Activated CD8-positive, alpha-beta memory T cell treated with anti-CD3 and anti-CD28 coated beads, Interleukin-2, amount 10 ng/mL, durations not matched to agents 7 days and 5 days (primary cell): ENCODE data around the gene MAP1A. TPM values are rescaled to one million over a fixed set of nuclear protein-coding genes. Genes with fewer than 3 reads are reported as not detected.
"Not testable (repeated sequence)": the region's sequence is repeated elsewhere in the genome, so short reads cannot be mapped to it uniquely, and the experiment has no call there.

Source experiments
- ATAC-seq: fragments of 150-1000 bp; cut with Tn5 transposase; one replicate; pipeline ENCODE4 v1.10.0; 2021; ENCODE audit warnings: moderate library complexity
- CTCF ChIA-PET: fragments of 350-600 bp; sonication (Branson Sonifier 250); formaldehyde crosslinking; loops from one replicate; lab custom pipeline; 2021; ENCODE audit warnings: antibody characterized with exemption; lab: Charles Lee
- DNase-seq: peaks from one replicate; pipeline ENCODE4 v3.0.0-alpha.2; 2020
- H3K27ac Mint-ChIP-seq: one replicate; pipeline ENCODE4 v1.8.0; 2021; ENCODE audit warnings: mild to moderate bottlenecking, mixed read lengths
- H3K27me3 Mint-ChIP-seq: one replicate; pipeline ENCODE4 v1.8.0; 2021; ENCODE audit warnings: mixed read lengths
- H3K36me3 Mint-ChIP-seq: one replicate; pipeline ENCODE4 v1.8.0; 2021; ENCODE audit warnings: mild to moderate bottlenecking, mixed read lengths
- H3K4me1 Mint-ChIP-seq: one replicate; pipeline ENCODE4 v1.8.0; 2021; ENCODE audit warnings: mixed read lengths
- H3K4me3 Mint-ChIP-seq: one replicate; pipeline ENCODE4 v1.8.0; 2021; ENCODE audit warnings: mild to moderate bottlenecking, moderate library complexity, mixed read lengths
- H3K9me3 Mint-ChIP-seq: one replicate; pipeline ENCODE4 v1.8.0; 2022; ENCODE audit warnings: low read depth, mixed read lengths
- total RNA-seq, 2 experiments: library from RNA; stranded (reverse); gene quantifications; one replicate each; pipeline ENCODE4 v1.2.3, GENCODE V29; 2021

The MAP1A gene
- total RNA-seq, 2 experiments from 2014 or later = 3.0 to 7.8 TPM

DNA sequence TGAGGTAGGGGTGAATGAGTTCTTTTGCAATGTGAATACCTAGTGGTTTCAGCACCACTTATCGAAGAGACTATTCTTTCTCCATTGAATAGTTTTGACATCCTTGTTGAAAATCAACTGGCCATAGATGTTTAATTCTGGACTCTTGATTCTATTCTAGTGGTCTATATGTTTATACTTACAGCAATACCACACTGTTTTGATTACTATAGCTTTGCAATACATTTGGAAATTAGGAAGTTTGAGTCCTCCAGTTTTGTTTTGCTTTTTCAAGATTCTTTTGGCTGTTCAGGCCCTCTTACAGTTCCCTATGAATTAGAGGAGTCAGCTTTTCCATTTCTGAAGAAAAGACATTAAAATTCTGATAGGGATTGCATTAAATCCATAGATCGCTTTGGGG lies 30.1 kb downstream of the MAP1A start:
- Mint-ChIP-seq H3K27me3 (no peaks in the 10 kb centered on the region), H3K4me3 (no peak overlapping the region), H3K9me3 (no peaks in the 10 kb centered on the region), H3K4me1 (peaks cover 1% of the 10 kb centered on the region), H3K27ac (no peak overlapping the region), H3K36me3 (peaks cover 14% of the 10 kb centered on the region)
- DNase-seq = no peak
- no peak for ATAC-seq
- CTCF ChIA-PET = no interaction called here

DNA sequence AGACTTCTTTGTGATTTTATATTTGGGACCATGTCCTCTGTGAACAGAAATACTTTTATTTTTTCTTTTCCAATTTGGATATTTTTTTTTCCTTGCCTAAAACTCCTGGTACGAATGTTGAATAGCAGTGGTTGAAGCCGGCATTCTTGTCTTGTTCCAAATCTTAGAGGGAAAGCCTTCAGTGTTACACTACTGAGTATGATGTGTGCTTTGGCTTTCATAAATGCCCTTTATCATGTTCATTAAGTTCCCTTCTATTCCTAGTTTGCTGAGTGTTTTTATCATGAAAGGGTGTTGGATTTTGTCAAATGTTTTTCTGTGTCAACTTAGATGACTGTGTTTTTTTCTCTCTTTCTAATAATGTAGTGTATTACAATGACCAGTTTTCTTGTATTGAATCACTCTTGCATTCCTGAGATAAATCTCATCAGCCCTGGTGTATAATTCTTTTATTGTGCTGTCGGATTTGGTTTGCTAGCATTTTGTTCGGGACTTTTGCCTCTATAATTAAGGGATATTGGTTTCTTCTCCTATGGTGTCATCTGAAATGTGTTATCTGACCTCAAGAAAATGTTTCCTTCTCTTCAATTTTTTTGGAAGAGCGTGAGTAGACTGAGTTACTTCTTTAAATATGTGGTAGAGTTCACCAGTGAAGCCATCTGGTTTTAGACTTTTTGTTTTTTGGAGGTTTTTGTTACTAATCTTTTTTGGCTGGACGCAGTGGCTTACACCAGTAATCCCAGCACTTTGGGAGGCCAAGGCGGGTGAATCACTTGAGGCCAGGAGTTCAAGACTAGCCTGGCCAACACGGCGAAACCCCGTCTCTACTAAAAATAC lies 33.3 kb downstream of the MAP1A start:
- CTCF ChIA-PET = no interaction called here
- peaks cover 14% of the 10 kb centered on the region for H3K36me3 Mint-ChIP-seq
- H3K4me1 Mint-ChIP-seq = no peaks in the 10 kb centered on the region
- ATAC-seq (no peak), DNase-seq (no peak)
- H3K27me3 Mint-ChIP-seq = no peaks in the 10 kb centered on the region
- no peak overlapping the region for H3K27ac Mint-ChIP-seq
- no peaks in the 10 kb centered on the region for H3K9me3 Mint-ChIP-seq
- H3K4me3 Mint-ChIP-seq = no peak overlapping the region

DNA sequence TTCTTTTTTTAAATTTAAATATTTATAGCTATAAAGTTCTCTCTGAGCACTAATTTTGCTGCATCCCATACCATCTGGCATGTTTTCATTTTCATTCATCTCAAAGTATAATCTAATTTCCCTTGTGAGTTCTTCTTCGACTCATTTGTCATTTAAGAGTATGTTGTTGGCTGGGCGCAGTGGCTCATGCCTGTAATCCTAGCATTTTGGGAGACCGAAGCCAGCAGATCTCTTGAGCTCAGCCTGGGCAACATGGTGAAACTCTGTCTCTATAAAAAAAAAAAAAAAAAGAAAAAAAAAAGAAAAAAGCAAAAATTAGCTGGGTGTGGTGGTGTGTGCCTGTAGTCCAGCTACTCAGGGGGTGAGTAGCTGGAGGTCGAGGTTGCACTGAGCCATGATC lies 34.8 kb downstream of the MAP1A start:
- Mint-ChIP-seq H3K4me3 (no peak overlapping the region), H3K27me3 (no peaks in the 10 kb centered on the region), H3K27ac (no peak overlapping the region), H3K9me3 (no peaks in the 10 kb centered on the region), H3K36me3 (peaks cover 10% of the 10 kb centered on the region), H3K4me1 (no peaks in the 10 kb centered on the region)
- ATAC-seq (no peak), DNase-seq (no peak)
- CTCF ChIA-PET = interaction anchor here (0.7 kb wide), 1 partner anchor 73 kb away, joined by 4 read pairs; no protein-coding TSS in a partner anchor

- H3K9me3 Mint-ChIP-seq = no peaks in the 10 kb centered on the region
- H3K36me3 Mint-ChIP-seq = peaks cover 4% of the 10 kb centered on the region
- no peak for ATAC-seq
- H3K27ac Mint-ChIP-seq = no peak overlapping the region
- no peaks in the 10 kb centered on the region for H3K4me1 Mint-ChIP-seq
- CTCF ChIA-PET = interaction anchor here (0.7 kb wide), 1 partner anchor 74 kb away, joined by 4 read pairs; no protein-coding TSS in a partner anchor
- DNase-seq = no peak
- H3K27me3 Mint-ChIP-seq = no peaks in the 10 kb centered on the region
- no peak overlapping the region for H3K4me3 Mint-ChIP-seq
These were observed 35.6 kb downstream of the MAP1A start for GRCh38 chr15:43552986-43553385.

DNA sequence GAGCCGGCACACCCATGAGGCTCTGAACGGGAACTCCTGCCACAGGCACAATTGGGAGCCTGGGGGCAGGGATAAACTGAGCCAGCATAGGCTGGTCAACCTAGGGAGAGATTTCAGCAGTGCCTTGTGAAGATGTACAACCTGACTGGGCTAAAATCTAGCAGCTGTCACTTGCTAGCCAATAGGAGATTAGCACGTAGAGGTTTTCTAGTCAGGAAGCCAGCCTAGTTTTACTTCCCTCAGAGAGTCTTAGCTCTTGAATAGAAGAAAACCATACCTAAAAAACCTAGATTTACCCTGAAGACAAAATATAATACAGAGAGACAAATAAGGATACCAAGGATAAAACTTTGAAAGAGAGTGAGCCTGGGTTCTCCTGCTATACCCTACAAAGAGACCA lies 45.3 kb downstream of the MAP1A start:
- DNase-seq, H3K9me3 Mint-ChIP-seq, H3K4me3 Mint-ChIP-seq, H3K4me1 Mint-ChIP-seq, H3K36me3 Mint-ChIP-seq, CTCF ChIA-PET, H3K27me3 Mint-ChIP-seq, ATAC-seq, H3K27ac Mint-ChIP-seq: not testable (repeated sequence)

GRCh38 chr15:43563793-43564192 lies 46.4 kb downstream of the MAP1A start:
- H3K36me3 Mint-ChIP-seq, ATAC-seq, H3K9me3 Mint-ChIP-seq, CTCF ChIA-PET, H3K27ac Mint-ChIP-seq, H3K4me1 Mint-ChIP-seq, H3K27me3 Mint-ChIP-seq, H3K4me3 Mint-ChIP-seq, DNase-seq: not testable (repeated sequence)

DNA sequence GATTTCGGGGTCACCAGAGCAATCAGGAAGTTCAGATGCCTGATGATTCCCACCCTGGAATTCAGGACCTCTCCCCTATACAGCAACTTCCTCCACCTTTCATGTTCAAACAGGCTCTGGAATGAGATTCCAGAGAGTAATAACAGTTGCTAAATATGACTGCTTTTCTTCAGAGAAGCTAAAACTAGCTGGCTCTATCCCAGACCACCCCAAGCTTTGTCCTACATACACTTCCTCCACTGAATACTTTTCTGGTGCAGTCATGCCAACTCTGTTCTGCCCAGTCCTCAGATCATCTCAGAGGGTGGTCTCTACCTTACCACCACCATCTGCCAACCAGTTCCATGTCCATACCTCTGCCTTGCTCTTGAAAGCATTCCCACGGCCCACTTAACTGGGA lies 49.2 kb downstream of the MAP1A start:
- H3K4me1 Mint-ChIP-seq, CTCF ChIA-PET, H3K27ac Mint-ChIP-seq, ATAC-seq, H3K4me3 Mint-ChIP-seq, H3K9me3 Mint-ChIP-seq, H3K36me3 Mint-ChIP-seq, DNase-seq, H3K27me3 Mint-ChIP-seq: not testable (repeated sequence)

DNA sequence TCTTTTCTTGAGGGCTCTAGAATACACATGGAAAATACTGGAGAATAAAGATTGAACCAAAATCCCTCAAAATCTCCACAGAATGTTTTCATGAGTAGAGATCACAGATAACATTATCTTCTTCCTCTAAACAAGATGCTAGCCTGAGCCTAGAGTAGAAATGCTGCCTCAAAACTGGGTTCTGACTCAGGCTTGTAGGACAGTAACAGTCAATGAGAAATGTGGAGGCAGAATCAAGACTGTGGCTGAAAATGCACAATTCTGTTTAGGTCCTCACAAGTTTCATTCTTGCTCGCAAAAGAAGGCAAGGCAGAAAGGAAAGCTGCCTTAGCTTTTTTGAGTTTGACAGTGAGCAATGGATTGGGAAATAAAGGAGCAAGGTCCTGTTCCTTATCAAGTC lies 57.2 kb downstream of the MAP1A start:
- H3K36me3 Mint-ChIP-seq, DNase-seq, H3K9me3 Mint-ChIP-seq, ATAC-seq, H3K27ac Mint-ChIP-seq, H3K4me3 Mint-ChIP-seq, H3K27me3 Mint-ChIP-seq, CTCF ChIA-PET, H3K4me1 Mint-ChIP-seq: not testable (repeated sequence)

Other genes with a start within 250 kb of the MAP1A start
- not detected for gene TGM7, start 215.4 kb upstream of the MAP1A start, total RNA-seq
- 10 to 100 TPM in 1 of 2 experiments, 1 to 10 TPM in 1; 9.6 to 12.3 TPM for gene LCMT2, start 187.0 kb upstream of the MAP1A start, total RNA-seq
- 10 to 100 TPM; 31.2 to 34.7 TPM for gene ZSCAN29, start 146.6 kb upstream of the MAP1A start, total RNA-seq
- gene TUBGCP4, start 146.5 kb upstream of the MAP1A start, total RNA-seq = 10 to 100 TPM; 38.9 to 49.9 TPM
- 10 to 100 TPM; 23.3 to 25.8 TPM for gene TP53BP1, start 24.5 kb upstream of the MAP1A start, total RNA-seq
- 10 to 100 TPM; 33.5 to 34.2 TPM for gene PPIP5K1, start 72.6 kb downstream of the MAP1A start, total RNA-seq
- gene CKMT1B, start 76.4 kb downstream of the MAP1A start, total RNA-seq = under 1 TPM in 1 of 2 experiments, not detected in 1; 0.40 TPM
- 1 to 10 TPM in 1 of 2 experiments, under 1 TPM in 1; 0.70 to 1.1 TPM for gene STRC, start 101.2 kb downstream of the MAP1A start, total RNA-seq
- 1 to 10 TPM in 1 of 2 experiments, under 1 TPM in 1; 0.94 to 1.3 TPM for gene CATSPER2, start 131.2 kb downstream of the MAP1A start, total RNA-seq
- not detected for gene CKMT1A, start 176.3 kb downstream of the MAP1A start, total RNA-seq
- gene PDIA3, start 228.8 kb downstream of the MAP1A start, total RNA-seq = 100 to 1,000 TPM; 247 to 293 TPM